NCI-H1092 (cell line): ENCODE results near the gene GEMIN8.

Experiments used
- DNase-seq: peaks from one replicate; lab custom pipeline; 2025; lab: John Stamatoyannopoulos, UW

The GEMIN8 gene

GRCh38 chrX:14029425-14030173 lies at the start of gene GEMIN8:
Gene GEMIN8, minus strand, starts transcription at chrX:14029892. Its CDS starts 8,414 bp downstream, at chrX:14021478.
- DNase-seq: peak; percentile 88

GRCh38 chrX:14076639-14077038 lies 46.9 kb upstream of the GEMIN8 start:
- no peak for DNase-seq

GRCh38 chrX:14073556-14073955 lies 43.9 kb upstream of the GEMIN8 start:
- DNase-seq: no peak

- DNase-seq: no peak
These were observed 43.4 kb upstream of the GEMIN8 start for GRCh38 chrX:14073071-14073470.

GRCh38 chrX:14065800-14066199 lies 36.1 kb upstream of the GEMIN8 start:
- no peak for DNase-seq

GRCh38 chrX:14064626-14065432 lies 35.1 kb upstream of the GEMIN8 start:
- DNase-seq: no peak

- no peak for DNase-seq
These were observed 32.8 kb upstream of the GEMIN8 start for GRCh38 chrX:14062524-14062923.

- no peak for DNase-seq
These were observed 26.5 kb upstream of the GEMIN8 start for GRCh38 chrX:14056206-14056605.

GRCh38 chrX:14051416-14051815 lies 21.7 kb upstream of the GEMIN8 start:
- no peak for DNase-seq

- DNase-seq: no peak
These were observed 21.0 kb upstream of the GEMIN8 start for GRCh38 chrX:14050709-14051108.

GRCh38 chrX:14043209-14043608 lies 13.5 kb upstream of the GEMIN8 start:
- DNase-seq: no peak

- DNase-seq: peak; percentile 40
These were observed 9.7 kb upstream of the GEMIN8 start for GRCh38 chrX:14039344-14039743.

GRCh38 chrX:14038375-14039085 lies 8.8 kb upstream of the GEMIN8 start:
- no peak for DNase-seq

- peak; percentile 20 for DNase-seq
These were observed 2.7 kb upstream of the GEMIN8 start for GRCh38 chrX:14032406-14032805.

- DNase-seq: no peak
These were observed 460 bp upstream of the GEMIN8 start for GRCh38 chrX:14030174-14030530.

GRCh38 chrX:14029039-14029424 lies 660 bp downstream of the GEMIN8 start:
- DNase-seq: peak; percentile 10

GRCh38 chrX:14028473-14028872 lies 1.2 kb downstream of the GEMIN8 start:
- no peak for DNase-seq

- no peak for DNase-seq
These were observed 2.1 kb downstream of the GEMIN8 start for GRCh38 chrX:14027511-14028019.

GRCh38 chrX:14027036-14027435 lies 2.7 kb downstream of the GEMIN8 start:
- DNase-seq: no peak

- DNase-seq: no peak
These were observed 3.6 kb downstream of the GEMIN8 start for GRCh38 chrX:14026121-14026520.

- DNase-seq: no peak
These were observed 7.7 kb downstream of the GEMIN8 start for GRCh38 chrX:14022019-14022418.

- DNase-seq: no peak
These were observed 12.3 kb downstream of the GEMIN8 start for GRCh38 chrX:14017399-14017798.

GRCh38 chrX:14015941-14016340 lies 13.8 kb downstream of the GEMIN8 start:
- no peak for DNase-seq
